Measurements from ENCODE around the gene OR2AE1. TPM values are rescaled to one million over a fixed set of nuclear protein-coding genes. Genes with fewer than 3 reads are reported as not detected.

Gene OR2AE1
- total and polyA plus RNA-seq, 8 donors = 1.1 TPM; not detected in 7

- intact Hi-C loops (cut with DNase I; ENCODE audit: low total_unique reads) = no loop called here
- TF ChIP-seq POLR2AphosphoS5 (IDR thresholded peaks at IDR 0.05) = no peak
- TF ChIP-seq, protein P1, sequence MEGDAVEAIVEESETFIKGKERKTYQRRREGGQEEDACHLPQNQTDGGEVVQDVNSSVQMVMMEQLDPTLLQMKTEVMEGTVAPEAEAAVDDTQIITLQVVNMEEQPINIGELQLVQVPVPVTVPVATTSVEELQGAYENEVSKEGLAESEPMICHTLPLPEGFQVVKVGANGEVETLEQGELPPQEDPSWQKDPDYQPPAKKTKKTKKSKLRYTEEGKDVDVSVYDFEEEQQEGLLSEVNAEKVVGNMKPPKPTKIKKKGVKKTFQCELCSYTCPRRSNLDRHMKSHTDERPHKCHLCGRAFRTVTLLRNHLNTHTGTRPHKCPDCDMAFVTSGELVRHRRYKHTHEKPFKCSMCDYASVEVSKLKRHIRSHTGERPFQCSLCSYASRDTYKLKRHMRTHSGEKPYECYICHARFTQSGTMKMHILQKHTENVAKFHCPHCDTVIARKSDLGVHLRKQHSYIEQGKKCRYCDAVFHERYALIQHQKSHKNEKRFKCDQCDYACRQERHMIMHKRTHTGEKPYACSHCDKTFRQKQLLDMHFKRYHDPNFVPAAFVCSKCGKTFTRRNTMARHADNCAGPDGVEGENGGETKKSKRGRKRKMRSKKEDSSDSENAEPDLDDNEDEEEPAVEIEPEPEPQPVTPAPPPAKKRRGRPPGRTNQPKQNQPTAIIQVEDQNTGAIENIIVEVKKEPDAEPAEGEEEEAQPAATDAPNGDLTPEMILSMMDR (IDR thresholded peaks at IDR 0.05) = no peak
- no peak for TF ChIP-seq POLR2A (IDR thresholded peaks at IDR 0.05)
- TF ChIP-seq EP300 (IDR thresholded peaks at IDR 0.05) = no peak
- Histone ChIP-seq H3K9me3 (no peaks in the 10 kb centered on the region), H3K27ac (no peak overlapping the region), H3K4me3 (no peak overlapping the region), H3K27me3 (no peaks in the 10 kb centered on the region), H3K4me1 (no peaks in the 10 kb centered on the region), H3K36me3 (peaks cover 41 to 75% (median 72%) of the 10 kb centered on the region in 4 donors)
- no peak for DNase-seq
- WGBS, 5 donors = 96 to 99% (median 96%) methylated on average over 6 of the region's 6 CpGs
Measured at GRCh38 chr7:99899830-99900519, 23.1 kb upstream of the OR2AE1 start.

DNA sequence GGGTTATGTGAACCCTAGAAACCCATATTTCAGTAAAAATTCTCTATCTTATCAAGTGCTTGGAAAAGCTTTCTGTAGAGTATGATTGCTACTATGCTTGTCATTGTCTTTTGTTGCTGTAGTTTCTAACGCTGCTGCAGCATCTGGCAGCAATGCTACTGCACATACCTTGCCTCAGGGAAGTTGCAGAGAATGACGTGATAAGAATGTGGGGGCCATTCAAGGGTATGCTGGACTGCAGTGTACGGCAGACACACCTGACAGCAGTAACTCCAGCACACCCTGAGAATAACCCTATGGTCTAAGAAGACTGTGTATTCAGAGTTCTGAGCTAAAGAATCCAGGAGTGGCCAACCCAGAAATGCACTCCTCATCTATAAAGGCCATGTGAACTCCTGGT is 22.0 kb upstream of the OR2AE1 start:
- Histone ChIP-seq H3K4me1 (no peaks in the 10 kb centered on the region), H3K9me3 (no peaks in the 10 kb centered on the region), H3K4me3 (no peak overlapping the region), H3K27ac (no peak overlapping the region), H3K36me3 (peaks cover 40 to 63% (median 61%) of the 10 kb centered on the region in 4 donors), H3K27me3 (no peaks in the 10 kb centered on the region)
- TF ChIP-seq, protein P1 (IDR thresholded peaks at IDR 0.05) = no peak
- TF ChIP-seq POLR2AphosphoS5 (IDR thresholded peaks at IDR 0.05) = no peak
- TF ChIP-seq EP300 (IDR thresholded peaks at IDR 0.05) = no peak
- 74 to 83% (median 79%) methylated on average over 3 of the region's 3 CpGs for WGBS, 5 donors
- intact Hi-C loops (cut with DNase I; ENCODE audit: low total_unique reads) = no loop called here
- DNase-seq = no peak

DNA sequence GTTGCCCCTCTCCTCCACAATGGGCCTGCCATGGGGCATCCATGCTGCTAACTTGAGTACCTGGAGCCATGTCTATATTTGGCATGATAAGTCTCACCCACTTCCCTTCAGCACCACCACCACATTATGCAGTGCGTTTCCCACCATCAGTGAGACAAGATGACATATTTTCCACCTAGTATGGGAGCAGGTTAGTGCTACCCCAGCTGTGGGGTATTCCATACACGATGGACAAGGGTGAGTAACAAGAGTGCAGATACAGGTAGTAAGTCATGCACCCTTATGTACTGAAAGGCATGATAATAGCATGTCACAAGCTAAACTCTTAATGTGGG is 21.2 kb upstream of the OR2AE1 start:
- TF ChIP-seq POLR2A (IDR thresholded peaks at IDR 0.05) (no peak), POLR2AphosphoS5 (IDR thresholded peaks at IDR 0.05) (no peak), EP300 (IDR thresholded peaks at IDR 0.05) (no peak)
- TF ChIP-seq, protein P1 (IDR thresholded peaks at IDR 0.05) = no peak
- no peak for DNase-seq
- Histone ChIP-seq H3K27ac (no peak overlapping the region), H3K27me3 (no peaks in the 10 kb centered on the region), H3K36me3 (peaks cover 32 to 55% (median 53%) of the 10 kb centered on the region in 4 donors), H3K4me3 (no peak overlapping the region), H3K9me3 (no peaks in the 10 kb centered on the region), H3K4me1 (no peaks in the 10 kb centered on the region)
- 88 to 96% (median 90%) methylated on average over 2 of the region's 2 CpGs for WGBS, 5 donors
- intact Hi-C loops (cut with DNase I; ENCODE audit: low total_unique reads) = no loop called here

DNA sequence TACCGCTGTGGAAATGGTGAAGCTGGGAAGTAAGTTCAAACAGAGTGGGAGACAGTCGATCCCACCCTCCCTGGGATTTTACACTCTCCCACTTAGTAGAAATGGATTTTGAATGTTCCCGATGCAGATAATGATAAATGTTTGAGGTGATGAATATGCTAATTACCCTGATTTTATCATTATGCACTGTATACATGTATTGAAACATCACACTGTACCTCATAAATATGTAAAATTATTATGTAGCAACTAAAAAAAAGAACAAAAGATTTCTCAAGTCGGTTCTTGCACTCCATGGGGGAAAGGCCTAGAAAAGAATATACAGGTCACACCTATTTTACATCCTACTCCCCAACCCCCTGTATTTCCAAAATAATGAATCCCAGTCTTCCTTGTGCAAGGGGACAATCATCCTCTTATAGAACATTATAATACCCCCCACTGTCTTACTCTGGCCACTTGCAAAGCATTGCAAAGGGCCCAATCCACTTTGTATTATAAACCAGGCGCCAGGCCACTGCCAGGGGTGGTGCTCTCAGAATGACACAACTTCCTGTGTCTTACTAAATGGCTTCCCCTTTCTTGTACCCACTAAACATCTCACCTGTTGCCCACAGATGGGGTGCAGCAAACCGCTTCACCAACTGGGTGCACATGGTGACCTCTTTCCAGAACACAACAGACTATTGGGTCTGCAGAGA is 20.6 kb upstream of the OR2AE1 start:
- intact Hi-C loops (cut with DNase I; ENCODE audit: low total_unique reads) = no loop called here
- H3K27ac ChIP-seq = no peak overlapping the region
- no peaks in the 10 kb centered on the region for H3K9me3 ChIP-seq
- H3K4me1 ChIP-seq = no peaks in the 10 kb centered on the region
- H3K27me3 ChIP-seq = no peaks in the 10 kb centered on the region
- WGBS, 5 donors = 82 to 93% (median 89%) methylated on average over 6 of the region's 6 CpGs
- TF ChIP-seq POLR2A (IDR thresholded peaks at IDR 0.05) (no peak), POLR2AphosphoS5 (IDR thresholded peaks at IDR 0.05) (no peak), EP300 (IDR thresholded peaks at IDR 0.05) (no peak)
- TF ChIP-seq, protein P1 (IDR thresholded peaks at IDR 0.05) = no peak
- peaks cover 28 to 55% (median 51%) of the 10 kb centered on the region in 4 donors for H3K36me3 ChIP-seq
- H3K4me3 ChIP-seq = no peak overlapping the region
- DNase-seq = no peak
